HEK293 (cell line): ENCODE data around the gene ZNF821.

ENCODE experiments used
- CTCF ChIA-PET: fragments of 350-600 bp; formaldehyde crosslinking; extraction: SDS; loops from one replicate; lab custom pipeline; 2021; ENCODE audit warnings: antibody characterized with exemption; lab: Yijun Ruan, JAX
- POLR2A ChIA-PET: fragments of 300-600 bp; formaldehyde crosslinking; extraction: SDS; loops from one replicate; lab custom pipeline; 2020; ENCODE audit warnings: antibody characterized with exemption, inconsistent platforms; lab: Yijun Ruan, JAX
- H3K27ac ChIP-seq: fragments of 200-500 bp; sonication (Bioruptor generic); 2 replicates; pipeline ENCODE4 v1.5.1; 2014; ENCODE audit warnings: low read depth, low read length, control low read depth, inconsistent platforms; ENCODE audit errors: extremely low read depth
- H3K36me3 ChIP-seq, 2 experiments: fragments of 200-500 bp in 1 of 2; sonication (Bioruptor generic) in 1 of 2; 1 replicate in 1 of 2; 2 replicates in 1 of 2; pipeline ENCODE4 v1.5.1; 2014 to 2017; ENCODE audit warnings: inconsistent platforms in 2 of 2, low read length in 2 of 2; ENCODE audit not compliant: control insufficient read depth in 2 of 2, insufficient read depth in 1 of 2
- H3K4me1 ChIP-seq: fragments of 200-500 bp; sonication (Bioruptor generic); 2 replicates; pipeline ENCODE4 v1.5.1; 2014; ENCODE audit warnings: mild to moderate bottlenecking, low read length, inconsistent platforms; ENCODE audit not compliant: control insufficient read depth, insufficient read depth
- H3K4me3 ChIP-seq: 2 replicates; pipeline ENCODE4 v1.5.1; 2011; ENCODE audit warnings: low read depth, mild to moderate bottlenecking, control low read depth, low read length, moderate library complexity
- H3K9me3 ChIP-seq: fragments of 200-500 bp; sonication (Bioruptor generic); 2 replicates; pipeline ENCODE4 v1.5.1; 2014; ENCODE audit warnings: low read depth, low read length, inconsistent platforms; ENCODE audit not compliant: control insufficient read depth, insufficient read depth
- FEZF1 ChIP-seq: fragments of 450-650 bp; formaldehyde crosslinking; IDR thresholded peaks from 2 replicates; pipeline ENCODE4 v1.5.1; 2016; ENCODE audit warnings: missing biosample characterization, missing genetic modification characterization
- GLIS2 ChIP-seq: fragments of 450-650 bp; formaldehyde crosslinking; IDR thresholded peaks from 2 replicates; pipeline ENCODE4 v1.5.1; 2016; ENCODE audit warnings: missing biosample characterization, missing genetic modification characterization
- HOXC10 ChIP-seq: sonication (generic); formaldehyde crosslinking; IDR thresholded peaks from 2 replicates; pipeline ENCODE4 v1.8.1; 2023; ENCODE audit warnings: mild to moderate bottlenecking, missing genetic modification reagents
- KLF7 ChIP-seq: fragments of 450-650 bp; formaldehyde crosslinking; IDR thresholded peaks from 2 replicates; pipeline ENCODE4 v1.5.1; 2016; ENCODE audit warnings: missing biosample characterization, missing genetic modification characterization, borderline replicate concordance
- TCF7L2 ChIP-seq: IDR thresholded peaks from 2 replicates; pipeline ENCODE4 v1.6.1; 2011; ENCODE audit warnings: low read depth, mild to moderate bottlenecking, inconsistent platforms, low read length, moderate library complexity, borderline replicate concordance
- ZNF114 ChIP-seq: fragments of 450-650 bp; formaldehyde crosslinking; IDR thresholded peaks from 2 replicates; pipeline ENCODE4 v1.5.0; 2017; ENCODE audit warnings: missing biosample characterization, missing genetic modification characterization
- ZNF155 ChIP-seq: fragments of 450-650 bp; formaldehyde crosslinking; IDR thresholded peaks from 2 replicates; pipeline ENCODE4 v1.5.1; 2016; ENCODE audit warnings: missing biosample characterization, missing genetic modification characterization
- ZNF23 ChIP-seq: fragments of 450-650 bp; formaldehyde crosslinking; IDR thresholded peaks from 2 replicates; pipeline ENCODE4 v1.5.1; 2016; ENCODE audit warnings: missing biosample characterization, missing genetic modification characterization, borderline replicate concordance
- ZNF302 ChIP-seq: fragments of 450-650 bp; formaldehyde crosslinking; IDR thresholded peaks from 2 replicates; pipeline ENCODE4 v1.5.1; 2016; ENCODE audit warnings: missing biosample characterization, missing genetic modification characterization, low read depth
- ZNF341 ChIP-seq: fragments of 450-650 bp; formaldehyde crosslinking; IDR thresholded peaks from 2 replicates; pipeline ENCODE4; 2016; ENCODE audit warnings: low read depth, missing biosample characterization, missing genetic modification characterization
- ZNF549 ChIP-seq: fragments of 450-650 bp; IDR thresholded peaks from 2 replicates; pipeline ENCODE4 v1.5.1; 2018; ENCODE audit warnings: missing biosample characterization, missing genetic modification characterization, mild to moderate bottlenecking, inconsistent platforms, moderate library complexity
- ZNF600 ChIP-seq: fragments of 450-650 bp; formaldehyde crosslinking; IDR thresholded peaks from 2 replicates; pipeline ENCODE4 v1.5.1; 2016; ENCODE audit warnings: missing biosample characterization, missing genetic modification characterization
- TF ChIP-seq, protein P1 (sequence below): fragments of 450-650 bp; formaldehyde crosslinking; IDR thresholded peaks from 2 replicates; pipeline ENCODE4 v1.5.1; 2016; ENCODE audit warnings: missing biosample characterization, missing genetic modification characterization
- TF ChIP-seq, protein P2 (sequence below): fragments of 450-650 bp; formaldehyde crosslinking; IDR thresholded peaks from 2 replicates; pipeline ENCODE4 v1.5.1; 2016; ENCODE audit warnings: missing biosample characterization, missing genetic modification characterization
- TF ChIP-seq, protein P3 (sequence below): fragments of 450-650 bp; formaldehyde crosslinking; optimal IDR thresholded peaks from 2 replicates; pipeline ENCODE3; 2016; ENCODE audit warnings: missing biosample characterization, mild to moderate bottlenecking, missing genetic modification characterization
- TF ChIP-seq, protein P4 (sequence below): fragments of 450-650 bp; formaldehyde crosslinking; IDR thresholded peaks from 2 replicates; pipeline ENCODE4 v1.5.1; 2016; ENCODE audit warnings: missing biosample characterization, missing genetic modification characterization
- TF ChIP-seq, protein P5 (sequence below): fragments of 450-650 bp; formaldehyde crosslinking; IDR thresholded peaks from 2 replicates; pipeline ENCODE4 v1.5.1; 2016; ENCODE audit warnings: missing biosample characterization, missing genetic modification characterization, borderline replicate concordance

The ZNF821 gene

DNA sequence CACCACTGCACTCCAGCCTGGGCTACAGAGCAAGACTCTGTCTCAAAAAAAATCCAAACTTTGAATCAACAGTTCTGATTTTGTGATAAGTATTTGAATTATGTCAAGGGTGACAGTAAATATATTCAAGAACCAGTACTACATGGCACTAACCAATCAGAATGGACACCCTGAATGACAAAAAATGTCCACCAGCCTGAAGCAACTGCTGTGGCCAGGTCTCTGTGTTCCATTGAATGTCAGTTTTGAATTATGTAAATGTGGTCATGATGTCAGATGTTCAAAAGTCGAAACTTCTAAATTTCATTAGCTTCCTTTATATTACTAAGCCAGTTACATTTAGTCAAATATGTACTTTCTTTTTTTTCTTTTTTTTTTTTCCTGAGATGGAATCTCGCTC lies 53.6 kb downstream of the ZNF821 start:
- TF ChIP-seq, protein P1, sequence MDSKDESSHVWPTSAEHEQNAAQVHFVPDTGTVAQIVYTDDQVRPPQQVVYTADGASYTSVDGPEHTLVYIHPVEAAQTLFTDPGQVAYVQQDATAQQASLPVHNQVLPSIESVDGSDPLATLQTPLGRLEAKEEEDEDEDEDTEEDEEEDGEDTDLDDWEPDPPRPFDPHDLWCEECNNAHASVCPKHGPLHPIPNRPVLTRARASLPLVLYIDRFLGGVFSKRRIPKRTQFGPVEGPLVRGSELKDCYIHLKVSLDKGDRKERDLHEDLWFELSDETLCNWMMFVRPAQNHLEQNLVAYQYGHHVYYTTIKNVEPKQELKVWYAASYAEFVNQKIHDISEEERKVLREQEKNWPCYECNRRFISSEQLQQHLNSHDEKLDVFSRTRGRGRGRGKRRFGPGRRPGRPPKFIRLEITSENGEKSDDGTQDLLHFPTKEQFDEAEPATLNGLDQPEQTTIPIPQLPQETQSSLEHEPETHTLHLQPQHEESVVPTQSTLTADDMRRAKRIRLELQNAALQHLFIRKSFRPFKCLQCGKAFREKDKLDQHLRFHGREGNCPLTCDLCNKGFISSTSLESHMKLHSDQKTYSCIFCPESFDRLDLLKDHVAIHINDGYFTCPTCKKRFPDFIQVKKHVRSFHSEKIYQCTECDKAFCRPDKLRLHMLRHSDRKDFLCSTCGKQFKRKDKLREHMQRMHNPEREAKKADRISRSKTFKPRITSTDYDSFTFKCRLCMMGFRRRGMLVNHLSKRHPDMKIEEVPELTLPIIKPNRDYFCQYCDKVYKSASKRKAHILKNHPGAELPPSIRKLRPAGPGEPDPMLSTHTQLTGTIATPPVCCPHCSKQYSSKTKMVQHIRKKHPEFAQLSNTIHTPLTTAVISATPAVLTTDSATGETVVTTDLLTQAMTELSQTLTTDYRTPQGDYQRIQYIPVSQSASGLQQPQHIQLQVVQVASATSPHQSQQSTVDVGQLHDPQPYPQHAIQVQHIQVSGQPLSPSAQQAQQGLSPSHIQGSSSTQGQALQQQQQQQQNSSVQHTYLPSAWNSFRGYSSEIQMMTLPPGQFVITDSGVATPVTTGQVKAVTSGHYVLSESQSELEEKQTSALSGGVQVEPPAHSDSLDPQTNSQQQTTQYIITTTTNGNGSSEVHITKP (tag by site-specific recombination): no peak
- TF ChIP-seq TCF7L2: no peak
- no peak for TF ChIP-seq ZNF302 (tag by site-specific recombination)
- no peak for TF ChIP-seq GLIS2 (tag by site-specific recombination)
- TF ChIP-seq, protein P2, sequence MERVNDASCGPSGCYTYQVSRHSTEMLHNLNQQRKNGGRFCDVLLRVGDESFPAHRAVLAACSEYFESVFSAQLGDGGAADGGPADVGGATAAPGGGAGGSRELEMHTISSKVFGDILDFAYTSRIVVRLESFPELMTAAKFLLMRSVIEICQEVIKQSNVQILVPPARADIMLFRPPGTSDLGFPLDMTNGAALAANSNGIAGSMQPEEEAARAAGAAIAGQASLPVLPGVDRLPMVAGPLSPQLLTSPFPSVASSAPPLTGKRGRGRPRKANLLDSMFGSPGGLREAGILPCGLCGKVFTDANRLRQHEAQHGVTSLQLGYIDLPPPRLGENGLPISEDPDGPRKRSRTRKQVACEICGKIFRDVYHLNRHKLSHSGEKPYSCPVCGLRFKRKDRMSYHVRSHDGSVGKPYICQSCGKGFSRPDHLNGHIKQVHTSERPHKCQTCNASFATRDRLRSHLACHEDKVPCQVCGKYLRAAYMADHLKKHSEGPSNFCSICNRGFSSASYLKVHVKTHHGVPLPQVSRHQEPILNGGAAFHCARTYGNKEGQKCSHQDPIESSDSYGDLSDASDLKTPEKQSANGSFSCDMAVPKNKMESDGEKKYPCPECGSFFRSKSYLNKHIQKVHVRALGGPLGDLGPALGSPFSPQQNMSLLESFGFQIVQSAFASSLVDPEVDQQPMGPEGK (tag by site-specific recombination): no peak
- TF ChIP-seq, protein P3, sequence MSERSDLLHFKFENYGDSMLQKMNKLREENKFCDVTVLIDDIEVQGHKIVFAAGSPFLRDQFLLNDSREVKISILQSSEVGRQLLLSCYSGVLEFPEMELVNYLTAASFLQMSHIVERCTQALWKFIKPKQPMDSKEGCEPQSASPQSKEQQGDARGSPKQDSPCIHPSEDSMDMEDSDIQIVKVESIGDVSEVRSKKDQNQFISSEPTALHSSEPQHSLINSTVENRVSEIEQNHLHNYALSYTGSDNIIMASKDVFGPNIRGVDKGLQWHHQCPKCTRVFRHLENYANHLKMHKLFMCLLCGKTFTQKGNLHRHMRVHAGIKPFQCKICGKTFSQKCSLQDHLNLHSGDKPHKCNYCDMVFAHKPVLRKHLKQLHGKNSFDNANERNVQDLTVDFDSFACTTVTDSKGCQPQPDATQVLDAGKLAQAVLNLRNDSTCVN (tag by site-specific recombination): no peak
- TF ChIP-seq ZNF23 (tag by site-specific recombination): no peak
- no peak for TF ChIP-seq KLF7 (tag by site-specific recombination)
- TF ChIP-seq ZNF341 (tag by site-specific recombination): no peak
- no peak for TF ChIP-seq ZNF549 (tag by site-specific recombination)
- no peak for TF ChIP-seq ZNF114 (tag by site-specific recombination)
- TF ChIP-seq, protein P4, sequence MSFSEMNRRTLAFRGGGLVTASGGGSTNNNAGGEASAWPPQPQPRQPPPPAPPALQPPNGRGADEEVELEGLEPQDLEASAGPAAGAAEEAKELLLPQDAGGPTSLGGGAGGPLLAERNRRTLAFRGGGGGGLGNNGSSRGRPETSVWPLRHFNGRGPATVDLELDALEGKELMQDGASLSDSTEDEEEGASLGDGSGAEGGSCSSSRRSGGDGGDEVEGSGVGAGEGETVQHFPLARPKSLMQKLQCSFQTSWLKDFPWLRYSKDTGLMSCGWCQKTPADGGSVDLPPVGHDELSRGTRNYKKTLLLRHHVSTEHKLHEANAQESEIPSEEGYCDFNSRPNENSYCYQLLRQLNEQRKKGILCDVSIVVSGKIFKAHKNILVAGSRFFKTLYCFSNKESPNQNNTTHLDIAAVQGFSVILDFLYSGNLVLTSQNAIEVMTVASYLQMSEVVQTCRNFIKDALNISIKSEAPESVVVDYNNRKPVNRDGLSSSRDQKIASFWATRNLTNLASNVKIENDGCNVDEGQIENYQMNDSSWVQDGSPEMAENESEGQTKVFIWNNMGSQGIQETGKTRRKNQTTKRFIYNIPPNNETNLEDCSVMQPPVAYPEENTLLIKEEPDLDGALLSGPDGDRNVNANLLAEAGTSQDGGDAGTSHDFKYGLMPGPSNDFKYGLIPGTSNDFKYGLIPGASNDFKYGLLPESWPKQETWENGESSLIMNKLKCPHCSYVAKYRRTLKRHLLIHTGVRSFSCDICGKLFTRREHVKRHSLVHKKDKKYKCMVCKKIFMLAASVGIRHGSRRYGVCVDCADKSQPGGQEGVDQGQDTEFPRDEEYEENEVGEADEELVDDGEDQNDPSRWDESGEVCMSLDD (tag by site-specific recombination): no peak
- TF ChIP-seq FEZF1 (tag by site-specific recombination): no peak
- TF ChIP-seq, protein P5, sequence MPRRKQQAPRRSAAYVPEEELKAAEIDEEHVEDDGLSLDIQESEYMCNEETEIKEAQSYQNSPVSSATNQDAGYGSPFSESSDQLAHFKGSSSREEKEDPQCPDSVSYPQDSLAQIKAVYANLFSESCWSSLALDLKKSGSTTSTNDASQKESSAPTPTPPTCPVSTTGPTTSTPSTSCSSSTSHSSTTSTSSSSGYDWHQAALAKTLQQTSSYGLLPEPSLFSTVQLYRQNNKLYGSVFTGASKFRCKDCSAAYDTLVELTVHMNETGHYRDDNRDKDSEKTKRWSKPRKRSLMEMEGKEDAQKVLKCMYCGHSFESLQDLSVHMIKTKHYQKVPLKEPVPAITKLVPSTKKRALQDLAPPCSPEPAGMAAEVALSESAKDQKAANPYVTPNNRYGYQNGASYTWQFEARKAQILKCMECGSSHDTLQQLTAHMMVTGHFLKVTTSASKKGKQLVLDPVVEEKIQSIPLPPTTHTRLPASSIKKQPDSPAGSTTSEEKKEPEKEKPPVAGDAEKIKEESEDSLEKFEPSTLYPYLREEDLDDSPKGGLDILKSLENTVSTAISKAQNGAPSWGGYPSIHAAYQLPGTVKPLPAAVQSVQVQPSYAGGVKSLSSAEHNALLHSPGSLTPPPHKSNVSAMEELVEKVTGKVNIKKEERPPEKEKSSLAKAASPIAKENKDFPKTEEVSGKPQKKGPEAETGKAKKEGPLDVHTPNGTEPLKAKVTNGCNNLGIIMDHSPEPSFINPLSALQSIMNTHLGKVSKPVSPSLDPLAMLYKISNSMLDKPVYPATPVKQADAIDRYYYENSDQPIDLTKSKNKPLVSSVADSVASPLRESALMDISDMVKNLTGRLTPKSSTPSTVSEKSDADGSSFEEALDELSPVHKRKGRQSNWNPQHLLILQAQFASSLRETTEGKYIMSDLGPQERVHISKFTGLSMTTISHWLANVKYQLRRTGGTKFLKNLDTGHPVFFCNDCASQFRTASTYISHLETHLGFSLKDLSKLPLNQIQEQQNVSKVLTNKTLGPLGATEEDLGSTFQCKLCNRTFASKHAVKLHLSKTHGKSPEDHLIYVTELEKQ: no peak
- TF ChIP-seq HOXC10 (CRISPR knock-in tag): no peak
- no peak for TF ChIP-seq ZNF155 (tag by site-specific recombination)
- TF ChIP-seq ZNF600: no peak
- Histone ChIP-seq H3K27ac (no peak overlapping the region), H3K4me3 (no peak overlapping the region), H3K9me3 (no peaks in the 10 kb centered on the region), H3K36me3 (no peaks in the 10 kb centered on the region), H3K4me1 (no peaks in the 10 kb centered on the region)
- ChIA-PET CTCF (interaction anchor here (0.6 to 0.7 kb wide), 2 partner anchors 532 to 1402 kb away, joined by 3 read pairs; no protein-coding TSS in a partner anchor), POLR2A (no interaction called here)
